WTC11 (cell line): ENCODE measurements around the gene PRDM15. TPM values are rescaled to one million over a fixed set of nuclear protein-coding genes. Genes with fewer than 3 reads are reported as not detected.

Source experiments
- ATAC-seq: fragments of 200-7000 bp; cut with Tn5 transposase; 2 replicates; pipeline ENCODE4 v1.10.0; 2021; ENCODE audit warnings: mild to moderate bottlenecking, moderate library complexity
- CTCF ChIA-PET: fragments of 300-600 bp; sonication (Branson Sonifier 250); formaldehyde crosslinking; loops from one replicate; lab custom pipeline; 2021; ENCODE audit warnings: antibody characterized with exemption; lab: Charles Lee
- POLR2A ChIA-PET: fragments of 350-600 bp; sonication (Branson Sonifier 250); formaldehyde crosslinking; loops from one replicate; lab custom pipeline; 2021; ENCODE audit warnings: antibody characterized with exemption; lab: Charles Lee
- DNase-seq: peaks from one replicate; pipeline ENCODE4 v3.0.0; 2021; ENCODE audit warnings: low spot score
- H3K27ac Mint-ChIP-seq: 2 replicates; pipeline ENCODE4 v1.8.0; 2021; ENCODE audit warnings: mixed read lengths
- H3K27me3 Mint-ChIP-seq: 2 replicates; pipeline ENCODE4 v1.8.0; 2021; ENCODE audit warnings: low read depth, mild to moderate bottlenecking, moderate library complexity, mixed read lengths
- H3K36me3 Mint-ChIP-seq: 2 replicates; pipeline ENCODE4 v1.8.0; 2021; ENCODE audit warnings: mixed read lengths
- H3K4me1 Mint-ChIP-seq: 2 replicates; pipeline ENCODE4 v1.8.0; 2022; ENCODE audit warnings: mixed read lengths
- H3K4me3 Mint-ChIP-seq: 2 replicates; pipeline ENCODE4 v1.8.0; 2021; ENCODE audit warnings: mild to moderate bottlenecking, moderate library complexity, mixed read lengths
- H3K9me3 Mint-ChIP-seq: 2 replicates; pipeline ENCODE4 v1.8.0; 2021; ENCODE audit warnings: mixed read lengths
- ATF1 ChIP-seq: sonication (generic); formaldehyde crosslinking; IDR thresholded peaks from 2 replicates; pipeline ENCODE4 v1.8.1; 2023; ENCODE audit warnings: mild to moderate bottlenecking, moderate library complexity, missing genetic modification reagents
- CREB1 ChIP-seq: sonication (generic); formaldehyde crosslinking; IDR thresholded peaks from 2 replicates; pipeline ENCODE4 v1.8.0; 2023; ENCODE audit warnings: mild to moderate bottlenecking, missing genetic modification reagents
- FOXJ3 ChIP-seq: sonication (generic); formaldehyde crosslinking; IDR thresholded peaks from 2 replicates; pipeline ENCODE4 v1.9.0; 2021; ENCODE audit warnings: missing genetic modification reagents, mild to moderate bottlenecking, borderline replicate concordance
- FOXK1 ChIP-seq: sonication (generic); formaldehyde crosslinking; IDR thresholded peaks from 2 replicates; pipeline ENCODE4 v1.8.0; 2022; ENCODE audit warnings: mild to moderate bottlenecking, moderate library complexity, missing genetic modification reagents
- GABPB1 ChIP-seq: sonication (generic); formaldehyde crosslinking; IDR thresholded peaks from 2 replicates; pipeline ENCODE4 v1.8.1; 2023; ENCODE audit warnings: mild to moderate bottlenecking, missing genetic modification reagents
- IRF2 ChIP-seq: sonication (generic); formaldehyde crosslinking; IDR thresholded peaks from 2 replicates; pipeline ENCODE4 v1.8.0; 2022; ENCODE audit warnings: low read depth, missing genetic modification reagents, borderline replicate concordance
- NR1H2 ChIP-seq: sonication (generic); formaldehyde crosslinking; IDR thresholded peaks from 2 replicates; pipeline ENCODE4 v1.9.0; 2021; ENCODE audit warnings: mild to moderate bottlenecking, moderate library complexity, missing genetic modification reagents
- NR3C1 ChIP-seq: sonication (generic); formaldehyde crosslinking; conservative IDR thresholded peaks from 2 replicates; pipeline ENCODE4 v1.8.1; 2023; ENCODE audit warnings: low read depth, mild to moderate bottlenecking, missing genetic modification reagents
- OVOL2 ChIP-seq: fragments of 250-450 bp; sonication (Bioruptor Pico); IDR thresholded peaks from 2 replicates; pipeline ENCODE4 v1.9.0; 2021; ENCODE audit warnings: mild to moderate bottlenecking, borderline replicate concordance
- RELA ChIP-seq: sonication (generic); formaldehyde crosslinking; IDR thresholded peaks from 2 replicates; pipeline ENCODE4 v1.8.1; 2022; ENCODE audit warnings: missing genetic modification reagents, mild to moderate bottlenecking, borderline replicate concordance
- TEAD1 ChIP-seq: sonication (generic); formaldehyde crosslinking; IDR thresholded peaks from 2 replicates; pipeline ENCODE4 v1.8.0; 2022; ENCODE audit warnings: mild to moderate bottlenecking, missing genetic modification reagents
- TP53 ChIP-seq: sonication (generic); formaldehyde crosslinking; IDR thresholded peaks from 2 replicates; pipeline ENCODE4 v1.8.1; 2023; ENCODE audit warnings: mild to moderate bottlenecking, missing genetic modification reagents
- ZNF281 ChIP-seq: sonication (generic); formaldehyde crosslinking; IDR thresholded peaks from 2 replicates; pipeline ENCODE4 v1.8.0; 2023; ENCODE audit warnings: mild to moderate bottlenecking, missing genetic modification reagents
- ZNF317 ChIP-seq: sonication (generic); formaldehyde crosslinking; IDR thresholded peaks from 2 replicates; pipeline ENCODE4 v1.8.1; 2023; ENCODE audit warnings: low read depth, mild to moderate bottlenecking, moderate library complexity, missing genetic modification reagents, borderline replicate concordance
- ZNF532 ChIP-seq: fragments of 250-450 bp; sonication (Bioruptor Pico); IDR thresholded peaks from 2 replicates; pipeline ENCODE4 v1.9.0; 2021; ENCODE audit warnings: mild to moderate bottlenecking, borderline replicate concordance
- total RNA-seq: library from RNA; stranded (reverse); gene quantifications from 3 replicates; pipeline ENCODE4 v1.2.3, GENCODE V29; 2021
- TF ChIP-seq, protein P1 (sequence below): sonication (generic); formaldehyde crosslinking; IDR thresholded peaks from 2 replicates; pipeline ENCODE4 v1.8.1; 2022; ENCODE audit warnings: mild to moderate bottlenecking, missing genetic modification reagents, moderate library complexity, borderline replicate concordance
- TF ChIP-seq, protein P2 (sequence below): sonication (generic); formaldehyde crosslinking; IDR thresholded peaks from 2 replicates; pipeline ENCODE4 v1.8.0; 2022; ENCODE audit warnings: missing genetic modification reagents
- TF ChIP-seq, protein P3 (sequence below): fragments of 250-450 bp; sonication (Bioruptor Pico); IDR thresholded peaks from 2 replicates; pipeline ENCODE4 v2.1.2; 2022; ENCODE audit warnings: mild to moderate bottlenecking, moderate library complexity

PRDM15 gene
- total RNA-seq, 1 experiment from 2014 or later, result 12.9 TPM

- TF ChIP-seq NR1H2 (CRISPR knock-in tag), result no peak
- TF ChIP-seq ATF1 (CRISPR knock-in tag), result no peak
- TF ChIP-seq, protein P1, sequence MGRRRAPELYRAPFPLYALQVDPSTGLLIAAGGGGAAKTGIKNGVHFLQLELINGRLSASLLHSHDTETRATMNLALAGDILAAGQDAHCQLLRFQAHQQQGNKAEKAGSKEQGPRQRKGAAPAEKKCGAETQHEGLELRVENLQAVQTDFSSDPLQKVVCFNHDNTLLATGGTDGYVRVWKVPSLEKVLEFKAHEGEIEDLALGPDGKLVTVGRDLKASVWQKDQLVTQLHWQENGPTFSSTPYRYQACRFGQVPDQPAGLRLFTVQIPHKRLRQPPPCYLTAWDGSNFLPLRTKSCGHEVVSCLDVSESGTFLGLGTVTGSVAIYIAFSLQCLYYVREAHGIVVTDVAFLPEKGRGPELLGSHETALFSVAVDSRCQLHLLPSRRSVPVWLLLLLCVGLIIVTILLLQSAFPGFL (CRISPR knock-in tag), result no peak
- ATAC-seq (no peak), DNase-seq (no peak)
- Mint-ChIP-seq H3K4me1 (peaks cover 52% of the 10 kb centered on the region), H3K36me3 (no peaks in the 10 kb centered on the region), H3K4me3 (no peak overlapping the region), H3K9me3 (no peaks in the 10 kb centered on the region), H3K27ac (no peak overlapping the region), H3K27me3 (peaks cover 71% of the 10 kb centered on the region)
- ChIA-PET POLR2A (interaction anchor here (2.0 kb wide), 1 partner anchor 9 kb away, joined by 8 read pairs; no protein-coding TSS in a partner anchor), CTCF (interaction anchor here (1.6 to 14.5 kb wide), 4 partner anchors 9 to 159 kb away, joined by 4 to 207 read pairs (median 20); no protein-coding TSS in a partner anchor)
Observed at GRCh38 chr21:41770901-41771624, 108.1 kb downstream of the PRDM15 start.

GRCh38 chr21:41769933-41770332 lies 109.2 kb downstream of the PRDM15 start:
- CTCF ChIA-PET, result interaction anchor here (1.2 to 14.5 kb wide), 7 partner anchors 7 to 165 kb away, joined by 3 to 207 read pairs (median 19); no protein-coding TSS in a partner anchor
- Mint-ChIP-seq H3K4me1 (peaks cover 61% of the 10 kb centered on the region), H3K27ac (no peak overlapping the region)
- ATAC-seq, result no peak
- no peak for TF ChIP-seq FOXK1
- no peak for TF ChIP-seq GABPB1 (CRISPR knock-in tag)
- TF ChIP-seq IRF2, result no peak
- no peak for TF ChIP-seq OVOL2 (CRISPR knock-in tag)
- no peak for TF ChIP-seq ZNF317 (CRISPR knock-in tag)
- no peak for TF ChIP-seq ZNF532 (CRISPR knock-in tag)
- TF ChIP-seq TP53 (CRISPR knock-in tag), result no peak
- no peak for TF ChIP-seq ZNF281 (CRISPR knock-in tag)
- no peak for TF ChIP-seq NR3C1 (CRISPR knock-in tag)
- TF ChIP-seq, protein P2, sequence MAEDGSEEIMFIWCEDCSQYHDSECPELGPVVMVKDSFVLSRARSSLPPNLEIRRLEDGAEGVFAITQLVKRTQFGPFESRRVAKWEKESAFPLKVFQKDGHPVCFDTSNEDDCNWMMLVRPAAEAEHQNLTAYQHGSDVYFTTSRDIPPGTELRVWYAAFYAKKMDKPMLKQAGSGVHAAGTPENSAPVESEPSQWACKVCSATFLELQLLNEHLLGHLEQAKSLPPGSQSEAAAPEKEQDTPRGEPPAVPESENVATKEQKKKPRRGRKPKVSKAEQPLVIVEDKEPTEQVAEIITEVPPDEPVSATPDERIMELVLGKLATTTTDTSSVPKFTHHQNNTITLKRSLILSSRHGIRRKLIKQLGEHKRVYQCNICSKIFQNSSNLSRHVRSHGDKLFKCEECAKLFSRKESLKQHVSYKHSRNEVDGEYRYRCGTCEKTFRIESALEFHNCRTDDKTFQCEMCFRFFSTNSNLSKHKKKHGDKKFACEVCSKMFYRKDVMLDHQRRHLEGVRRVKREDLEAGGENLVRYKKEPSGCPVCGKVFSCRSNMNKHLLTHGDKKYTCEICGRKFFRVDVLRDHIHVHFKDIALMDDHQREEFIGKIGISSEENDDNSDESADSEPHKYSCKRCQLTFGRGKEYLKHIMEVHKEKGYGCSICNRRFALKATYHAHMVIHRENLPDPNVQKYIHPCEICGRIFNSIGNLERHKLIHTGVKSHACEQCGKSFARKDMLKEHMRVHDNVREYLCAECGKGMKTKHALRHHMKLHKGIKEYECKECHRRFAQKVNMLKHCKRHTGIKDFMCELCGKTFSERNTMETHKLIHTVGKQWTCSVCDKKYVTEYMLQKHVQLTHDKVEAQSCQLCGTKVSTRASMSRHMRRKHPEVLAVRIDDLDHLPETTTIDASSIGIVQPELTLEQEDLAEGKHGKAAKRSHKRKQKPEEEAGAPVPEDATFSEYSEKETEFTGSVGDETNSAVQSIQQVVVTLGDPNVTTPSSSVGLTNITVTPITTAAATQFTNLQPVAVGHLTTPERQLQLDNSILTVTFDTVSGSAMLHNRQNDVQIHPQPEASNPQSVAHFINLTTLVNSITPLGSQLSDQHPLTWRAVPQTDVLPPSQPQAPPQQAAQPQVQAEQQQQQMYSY (CRISPR knock-in tag), result no peak
- TF ChIP-seq, protein P3, sequence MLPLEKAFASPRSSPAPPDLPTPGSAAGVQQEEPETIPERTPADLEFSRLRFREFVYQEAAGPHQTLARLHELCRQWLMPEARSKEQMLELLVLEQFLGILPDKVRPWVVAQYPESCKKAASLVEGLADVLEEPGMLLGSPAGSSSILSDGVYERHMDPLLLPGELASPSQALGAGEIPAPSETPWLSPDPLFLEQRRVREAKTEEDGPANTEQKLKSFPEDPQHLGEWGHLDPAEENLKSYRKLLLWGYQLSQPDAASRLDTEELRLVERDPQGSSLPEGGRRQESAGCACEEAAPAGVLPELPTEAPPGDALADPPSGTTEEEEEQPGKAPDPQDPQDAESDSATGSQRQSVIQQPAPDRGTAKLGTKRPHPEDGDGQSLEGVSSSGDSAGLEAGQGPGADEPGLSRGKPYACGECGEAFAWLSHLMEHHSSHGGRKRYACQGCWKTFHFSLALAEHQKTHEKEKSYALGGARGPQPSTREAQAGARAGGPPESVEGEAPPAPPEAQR (CRISPR knock-in tag), result no peak
- TF ChIP-seq TEAD1 (CRISPR knock-in tag), result no peak
- no peak for TF ChIP-seq RELA (CRISPR knock-in tag)
- no peak for TF ChIP-seq CREB1 (CRISPR knock-in tag)
- no peak for TF ChIP-seq FOXJ3
- TF ChIP-seq, all 79 proteins: peak for 0
- no peaks in the 10 kb centered on the region for H3K36me3 Mint-ChIP-seq
- H3K9me3 Mint-ChIP-seq, result no peaks in the 10 kb centered on the region
- POLR2A ChIA-PET, result no interaction called here
- peak overlapping the region; percentile 83 for H3K4me3 Mint-ChIP-seq
- no peak for DNase-seq
- H3K27me3 Mint-ChIP-seq, result peaks cover 75% of the 10 kb centered on the region
